ENCODE data around the gene NAALADL2.

NAALADL2 gene

GRCh38 chr3:175640958-175641357 lies 781.8 kb downstream of the NAALADL2 start:
- DNase-seq (ENCODE audit: low read depth in 4 of 4, low spot score in 1 of 4): no peak

- no peak for DNase-seq (ENCODE audit: low read depth in 4 of 4, low spot score in 1 of 4)
Observed at GRCh38 chr3:175646865-175647264, 787.7 kb downstream of the NAALADL2 start.

GRCh38 chr3:175648899-175649298 lies 789.8 kb downstream of the NAALADL2 start:
- no peak for DNase-seq (ENCODE audit: low read depth in 4 of 4, low spot score in 1 of 4)

- no peak for DNase-seq (ENCODE audit: low read depth in 4 of 4, low spot score in 1 of 4)
Observed at GRCh38 chr3:175651716-175652115, 792.6 kb downstream of the NAALADL2 start.

- no peak for DNase-seq (ENCODE audit: low read depth in 4 of 4, low spot score in 1 of 4)
Observed at GRCh38 chr3:175655351-175655750, 796.2 kb downstream of the NAALADL2 start.

GRCh38 chr3:175656461-175656860 lies 797.3 kb downstream of the NAALADL2 start:
- no peak for DNase-seq (ENCODE audit: low read depth in 4 of 4, low spot score in 1 of 4)

- no peak for DNase-seq (ENCODE audit: low read depth in 4 of 4, low spot score in 1 of 4)
Observed at GRCh38 chr3:175659670-175660350, 800.7 kb downstream of the NAALADL2 start.

- no peak for DNase-seq (ENCODE audit: low read depth in 4 of 4, low spot score in 1 of 4)
Observed at GRCh38 chr3:175662815-175663214, 803.7 kb downstream of the NAALADL2 start.

- no peak for DNase-seq (ENCODE audit: low read depth in 4 of 4, low spot score in 1 of 4)
Observed at GRCh38 chr3:175664911-175665310, 805.8 kb downstream of the NAALADL2 start.

- DNase-seq (ENCODE audit: low read depth in 4 of 4, low spot score in 1 of 4): no peak
Observed at GRCh38 chr3:175668300-175668699, 809.2 kb downstream of the NAALADL2 start.

GRCh38 chr3:175670557-175670956 lies 811.4 kb downstream of the NAALADL2 start:
- no peak for DNase-seq (ENCODE audit: low read depth in 4 of 4, low spot score in 1 of 4)

GRCh38 chr3:175672119-175672689 lies 813.1 kb downstream of the NAALADL2 start:
- no peak for DNase-seq (ENCODE audit: low read depth in 4 of 4, low spot score in 1 of 4)

- DNase-seq (ENCODE audit: low read depth in 4 of 4, low spot score in 1 of 4): no peak
Observed at GRCh38 chr3:175679568-175679967, 820.4 kb downstream of the NAALADL2 start.

- no peak for DNase-seq (ENCODE audit: low read depth in 4 of 4, low spot score in 1 of 4)
Observed at GRCh38 chr3:175692256-175692655, 833.1 kb downstream of the NAALADL2 start.

GRCh38 chr3:175695251-175695650 lies 836.1 kb downstream of the NAALADL2 start:
- no peak for DNase-seq (ENCODE audit: low read depth in 4 of 4, low spot score in 1 of 4)

- DNase-seq (ENCODE audit: low read depth in 4 of 4, low spot score in 1 of 4): no peak
Observed at GRCh38 chr3:175702956-175703355, 843.8 kb downstream of the NAALADL2 start.

GRCh38 chr3:175704366-175705055 lies 845.4 kb downstream of the NAALADL2 start:
- no peak for DNase-seq (ENCODE audit: low read depth in 4 of 4, low spot score in 1 of 4)

- no peak for DNase-seq (ENCODE audit: low read depth in 4 of 4, low spot score in 1 of 4)
Observed at GRCh38 chr3:175713268-175713667, 854.1 kb downstream of the NAALADL2 start.

GRCh38 chr3:175716446-175716845 lies 857.3 kb downstream of the NAALADL2 start:
- no peak for DNase-seq (ENCODE audit: low read depth in 4 of 4, low spot score in 1 of 4)

GRCh38 chr3:175726228-175726627 lies 867.1 kb downstream of the NAALADL2 start:
- no peak for DNase-seq (ENCODE audit: low read depth in 4 of 4, low spot score in 1 of 4)

GRCh38 chr3:175728566-175728965 lies 869.4 kb downstream of the NAALADL2 start:
- no peak for DNase-seq (ENCODE audit: low read depth in 4 of 4, low spot score in 1 of 4)

- no peak for DNase-seq (ENCODE audit: low read depth in 4 of 4, low spot score in 1 of 4)
Observed at GRCh38 chr3:175729466-175729865, 870.3 kb downstream of the NAALADL2 start.

Measured in stimulated activated CD4-positive, alpha-beta T cell treated with anti-CD3 and anti-CD28 coated beads, Interleukin-1b, Interleukin-23, amount 100 ng/mL, for 24 hours (primary cell).